Natural killer cell (primary cell): ENCODE data around the gene DGCR8. TPM values are rescaled to one million over a fixed set of nuclear protein-coding genes. Genes with fewer than 3 reads are reported as not detected.
A peak's percentile ranks its signal among the peaks of the same experiment; 100 is the strongest.

Experiments used
- ATAC-seq, 3 donors: fragments of 150-1000 bp in 2 of 3; fragments of 200-7000 bp in 1 of 3; cut with Tn5 transposase; 1 replicate in 1 of 3; 2 replicates in 2 of 3; pipeline ENCODE4 v1.10.0; 2021; ENCODE audit warnings: mild to moderate bottlenecking in 2 of 3, moderate library complexity in 2 of 3
- DNase-seq, 2 donors: peaks; one replicate each; pipeline versions ENCODE4 v3.0.0 to v3.0.0-alpha.2; 2013 to 2021; ENCODE audit warnings: mixed read lengths in 1 of 2
- H3K27ac ChIP-seq: one replicate; pipeline ENCODE4 v1.5.1; 2013; ENCODE audit warnings: mild to moderate bottlenecking, low read length
- H3K27me3 ChIP-seq: one replicate; pipeline ENCODE4 v1.6.1; 2013; ENCODE audit warnings: low read length; ENCODE audit not compliant: control insufficient read depth, insufficient read depth
- H3K36me3 ChIP-seq: one replicate; pipeline ENCODE4 v1.6.1; 2013; ENCODE audit warnings: low read length; ENCODE audit not compliant: control insufficient read depth, insufficient read depth
- H3K4me1 ChIP-seq: one replicate; pipeline ENCODE4 v1.6.1; 2013; ENCODE audit warnings: low read length; ENCODE audit not compliant: control insufficient read depth, insufficient read depth
- H3K4me3 ChIP-seq: one replicate; pipeline ENCODE4 v1.5.1; 2013; ENCODE audit warnings: low read length
- H3K9me3 ChIP-seq: one replicate; pipeline ENCODE4 v1.6.1; 2013; ENCODE audit warnings: low read length; ENCODE audit not compliant: control insufficient read depth, insufficient read depth
- H3K27ac Mint-ChIP-seq, 2 donors: one replicate each; pipeline ENCODE4 v1.8.0; 2022; ENCODE audit warnings: mild to moderate bottlenecking in 2 of 2, mixed read lengths in 2 of 2, moderate library complexity in 1 of 2
- H3K27me3 Mint-ChIP-seq, 2 donors: one replicate each; pipeline ENCODE4 v1.8.0; 2022; ENCODE audit warnings: low read depth in 2 of 2, mixed read lengths in 2 of 2
- H3K36me3 Mint-ChIP-seq: one replicate; pipeline ENCODE4 v1.8.0; 2022; ENCODE audit warnings: mixed read lengths
- H3K4me1 Mint-ChIP-seq, 2 donors: one replicate each; pipeline ENCODE4 v1.8.0; 2022; ENCODE audit warnings: mixed read lengths in 2 of 2
- H3K4me3 Mint-ChIP-seq: one replicate; pipeline ENCODE4 v1.8.0; 2022; ENCODE audit warnings: mild to moderate bottlenecking, moderate library complexity, mixed read lengths
- H3K9me3 Mint-ChIP-seq, 2 donors: one replicate each; pipeline ENCODE4 v1.8.0; 2022; ENCODE audit warnings: mixed read lengths in 2 of 2
- WGBS: methylation state at CpG from one replicate; pipeline ENCODE4 v1.1.7; 2013; ENCODE audit warnings: missing lambda C conversion rate; ENCODE audit not compliant: insufficient coverage; 5-methylcytosine and 5-hydroxymethylcytosine counted together
- intact Hi-C: fragments of 100-400 bp; cut with micrococcal nuclease; formaldehyde crosslinking; loops from one replicate; pipeline ENCODE4 v1.14.2; 2022
- total RNA-seq, 4 donors: library from RNA; stranded (reverse); fragments of 120-200 nt in 1 of 4; gene quantifications; one replicate each; pipeline versions ENCODE4 v1.2.3 to v1.2.4, GENCODE V29; 2013 to 2022
- TF ChIP-seq, protein P1 (sequence below): fragments of 200-600 bp; IDR thresholded peaks from one replicate; pipeline ENCODE4 v1.8.0; 2022; ENCODE audit warnings: antibody characterized with exemption

Gene DGCR8
- total RNA-seq, 3 donors from 2014 or later (not counting 1 experiment from before 2014, with no cell fraction given), result 45.3 to 64.7 (median 64.0) TPM

DNA sequence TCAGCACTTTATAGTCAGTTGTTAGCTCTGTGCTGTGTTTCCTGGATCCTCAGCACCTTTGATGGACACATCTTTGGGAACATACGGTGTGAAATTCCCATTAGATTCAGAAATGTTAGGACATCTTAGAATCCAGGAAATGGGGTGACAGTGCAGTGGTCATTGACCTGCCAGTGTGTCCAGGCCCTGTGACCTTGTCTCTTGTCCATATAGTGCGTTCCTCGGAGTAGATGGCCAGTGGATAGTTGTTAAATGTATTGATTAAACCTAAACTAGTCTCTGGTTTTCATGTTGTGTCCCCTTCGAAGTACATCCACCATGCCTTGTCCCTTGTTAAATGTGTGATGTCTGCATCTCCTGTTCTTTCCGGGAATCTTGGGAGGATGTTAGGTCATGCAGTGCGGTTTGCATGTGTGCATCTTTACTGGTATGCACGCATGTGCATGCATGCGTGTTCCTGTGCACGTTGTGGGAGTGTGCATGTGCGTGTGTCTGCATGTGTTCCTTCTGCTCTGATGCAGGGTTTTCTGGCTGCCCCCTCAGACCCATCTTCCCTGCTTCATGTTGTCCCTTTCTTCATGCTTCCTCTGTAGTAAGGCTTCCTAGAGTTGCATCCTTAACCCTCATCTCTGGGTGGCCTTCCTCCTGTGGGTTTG, 4.0 kb downstream of the DGCR8 start:
- H3K9me3 Mint-ChIP-seq, result no peaks in the 10 kb centered on the region
- DNase-seq (no peak), ATAC-seq (no peak)
- Histone ChIP-seq H3K27ac (no peak overlapping the region), H3K9me3 (no peaks in the 10 kb centered on the region), H3K4me3 (no peak overlapping the region), H3K4me1 (peaks cover 66% of the 10 kb centered on the region), H3K27me3 (no peaks in the 10 kb centered on the region), H3K36me3 (peaks cover 26% of the 10 kb centered on the region)
- intact Hi-C loops, result loop anchor here (5.0 kb wide), 1 partner anchor 38 kb away; no protein-coding TSS in a partner anchor
- H3K4me3 Mint-ChIP-seq, result no peak overlapping the region
- TF ChIP-seq, protein P1, sequence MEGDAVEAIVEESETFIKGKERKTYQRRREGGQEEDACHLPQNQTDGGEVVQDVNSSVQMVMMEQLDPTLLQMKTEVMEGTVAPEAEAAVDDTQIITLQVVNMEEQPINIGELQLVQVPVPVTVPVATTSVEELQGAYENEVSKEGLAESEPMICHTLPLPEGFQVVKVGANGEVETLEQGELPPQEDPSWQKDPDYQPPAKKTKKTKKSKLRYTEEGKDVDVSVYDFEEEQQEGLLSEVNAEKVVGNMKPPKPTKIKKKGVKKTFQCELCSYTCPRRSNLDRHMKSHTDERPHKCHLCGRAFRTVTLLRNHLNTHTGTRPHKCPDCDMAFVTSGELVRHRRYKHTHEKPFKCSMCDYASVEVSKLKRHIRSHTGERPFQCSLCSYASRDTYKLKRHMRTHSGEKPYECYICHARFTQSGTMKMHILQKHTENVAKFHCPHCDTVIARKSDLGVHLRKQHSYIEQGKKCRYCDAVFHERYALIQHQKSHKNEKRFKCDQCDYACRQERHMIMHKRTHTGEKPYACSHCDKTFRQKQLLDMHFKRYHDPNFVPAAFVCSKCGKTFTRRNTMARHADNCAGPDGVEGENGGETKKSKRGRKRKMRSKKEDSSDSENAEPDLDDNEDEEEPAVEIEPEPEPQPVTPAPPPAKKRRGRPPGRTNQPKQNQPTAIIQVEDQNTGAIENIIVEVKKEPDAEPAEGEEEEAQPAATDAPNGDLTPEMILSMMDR, result no peak
- peak overlapping the region in 1 of 2 donors; percentile 55 for H3K27ac Mint-ChIP-seq
- H3K4me1 Mint-ChIP-seq, result peaks cover 54 to 58% of the 10 kb centered on the region in 2 donors
- 94% methylated on average over 10 of the region's 10 CpGs for WGBS
- H3K36me3 Mint-ChIP-seq, result no peaks in the 10 kb centered on the region
- no peaks in the 10 kb centered on the region for H3K27me3 Mint-ChIP-seq

DNA sequence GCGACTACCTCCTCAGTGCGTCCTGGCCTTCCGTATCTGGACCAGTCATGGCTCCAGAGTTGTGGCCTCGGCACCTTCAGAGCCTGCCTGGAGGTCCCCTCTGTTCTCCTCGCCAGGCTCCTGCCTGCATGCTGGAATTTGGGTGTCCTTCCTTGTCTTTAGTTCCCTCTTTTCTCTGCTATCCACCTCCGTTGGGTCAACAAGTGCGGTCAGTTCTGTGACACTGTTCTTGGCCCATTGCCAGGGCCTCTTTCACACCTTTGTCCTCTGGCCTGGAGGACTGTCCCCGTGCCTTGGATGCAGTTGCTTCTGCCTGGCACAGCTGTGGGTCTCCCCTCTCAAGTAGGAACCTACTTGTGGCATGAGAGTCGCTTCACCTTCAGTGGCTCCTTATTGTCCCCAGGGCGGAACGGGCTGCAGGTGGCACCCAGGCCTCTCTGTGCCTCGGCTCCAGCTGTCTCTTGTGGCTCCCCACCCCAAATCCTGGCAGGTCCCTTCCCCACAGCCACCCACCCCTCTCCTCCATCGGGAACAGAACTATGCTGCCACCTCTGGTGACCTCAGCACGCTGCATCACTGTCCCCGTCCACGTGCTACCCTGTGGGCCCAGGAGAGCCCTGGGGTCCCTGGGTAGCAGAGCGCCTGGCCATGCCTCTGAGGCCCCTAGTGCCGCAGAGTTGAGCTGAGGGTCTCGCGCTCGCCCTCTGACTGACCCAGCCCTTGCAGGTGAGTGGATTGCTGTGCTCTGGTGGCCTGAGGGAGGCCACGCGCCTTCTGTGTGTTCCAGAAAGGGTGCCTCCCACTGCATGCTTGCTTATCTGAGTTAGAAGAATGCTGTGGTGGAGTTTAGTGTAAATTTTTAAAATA, 4.7 kb downstream of the DGCR8 start:
- Mint-ChIP-seq H3K27me3 (no peaks in the 10 kb centered on the region), H3K4me3 (no peak overlapping the region), H3K27ac (peak overlapping the region in 1 of 2 donors; percentile 31), H3K4me1 (peaks cover 54 to 58% of the 10 kb centered on the region in 2 donors), H3K36me3 (no peaks in the 10 kb centered on the region), H3K9me3 (no peaks in the 10 kb centered on the region)
- Histone ChIP-seq H3K4me1 (peaks cover 66% of the 10 kb centered on the region), H3K27ac (no peak overlapping the region), H3K4me3 (no peak overlapping the region), H3K27me3 (no peaks in the 10 kb centered on the region), H3K9me3 (no peaks in the 10 kb centered on the region), H3K36me3 (peaks cover 33% of the 10 kb centered on the region)
- TF ChIP-seq, protein P1, result no peak
- DNase-seq (peak in 1 of 2 donors; percentile 47), ATAC-seq (no peak)
- 90% methylated on average over 23 of the region's 23 CpGs for WGBS
- intact Hi-C loops, result loop anchor here (5.0 kb wide), 1 partner anchor 38 kb away; no protein-coding TSS in a partner anchor

GRCh38 chr22:20085651-20086050, 5.6 kb downstream of the DGCR8 start:
- peaks cover 41% of the 10 kb centered on the region for H3K36me3 ChIP-seq
- intact Hi-C loops, result no loop called here
- peaks cover 58 to 59% of the 10 kb centered on the region in 2 donors for H3K4me1 Mint-ChIP-seq
- H3K4me3 Mint-ChIP-seq, result no peak overlapping the region
- no peak overlapping the region for H3K27ac ChIP-seq
- H3K27ac Mint-ChIP-seq, result no peak overlapping the region
- H3K4me1 ChIP-seq, result peaks cover 72% of the 10 kb centered on the region
- TF ChIP-seq, protein P1, result no peak
- no peaks in the 10 kb centered on the region for H3K9me3 Mint-ChIP-seq
- no peaks in the 10 kb centered on the region for H3K9me3 ChIP-seq
- WGBS, result over 99% methylated on average over 20 of the region's 20 CpGs
- DNase-seq, result no peak
- no peaks in the 10 kb centered on the region for H3K36me3 Mint-ChIP-seq
- no peaks in the 10 kb centered on the region for H3K27me3 ChIP-seq
- H3K4me3 ChIP-seq, result no peak overlapping the region
- ATAC-seq, result no peak
- H3K27me3 Mint-ChIP-seq, result no peaks in the 10 kb centered on the region
